Stimulated activated CD8-positive, alpha-beta memory T cell treated with anti-CD3 and anti-CD28 coated beads, Interleukin-7, amount 100 ng/mL, for 48 hours (primary cell): ENCODE data around the gene WDR13.
"Not testable (repeated sequence)": the region's sequence is repeated elsewhere in the genome, so short reads cannot be mapped to it uniquely, and the experiment has no call there.

ENCODE experiments used
- DNase-seq, 2 donors: peaks; one replicate each; pipeline ENCODE4 v3.0.0-alpha.2; 2020; ENCODE audit warnings: low read depth in 1 of 2; ENCODE audit errors: extremely low read depth in 1 of 2

The WDR13 gene

GRCh38 chrX:48597353-48598264 is at the start of gene WDR13:
Gene WDR13, plus strand, starts transcription at chrX:48597492. Its CDS starts 505 bp downstream, at chrX:48597997.
- peak; percentile 78 to 83 for DNase-seq

DNA sequence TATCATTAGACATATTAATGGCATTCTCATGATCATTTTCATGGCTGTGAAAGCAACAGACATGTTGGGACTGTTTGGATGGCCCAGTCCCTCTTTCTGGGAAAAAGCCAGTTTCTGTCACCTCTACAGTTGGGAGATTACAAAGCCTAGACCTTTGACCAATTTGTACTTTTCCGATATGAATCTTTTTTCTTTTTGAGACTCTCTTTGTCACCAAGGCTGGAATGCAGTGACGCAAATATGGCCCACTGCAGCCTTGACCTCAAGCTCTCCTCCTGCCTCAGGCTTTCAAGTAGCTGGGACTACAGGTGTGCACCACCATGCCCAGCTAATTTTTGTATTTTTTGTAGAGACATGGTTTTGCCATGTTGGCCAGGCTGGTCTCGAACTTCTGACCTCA is 48.4 kb upstream of the WDR13 start:
- no peak for DNase-seq

DNA sequence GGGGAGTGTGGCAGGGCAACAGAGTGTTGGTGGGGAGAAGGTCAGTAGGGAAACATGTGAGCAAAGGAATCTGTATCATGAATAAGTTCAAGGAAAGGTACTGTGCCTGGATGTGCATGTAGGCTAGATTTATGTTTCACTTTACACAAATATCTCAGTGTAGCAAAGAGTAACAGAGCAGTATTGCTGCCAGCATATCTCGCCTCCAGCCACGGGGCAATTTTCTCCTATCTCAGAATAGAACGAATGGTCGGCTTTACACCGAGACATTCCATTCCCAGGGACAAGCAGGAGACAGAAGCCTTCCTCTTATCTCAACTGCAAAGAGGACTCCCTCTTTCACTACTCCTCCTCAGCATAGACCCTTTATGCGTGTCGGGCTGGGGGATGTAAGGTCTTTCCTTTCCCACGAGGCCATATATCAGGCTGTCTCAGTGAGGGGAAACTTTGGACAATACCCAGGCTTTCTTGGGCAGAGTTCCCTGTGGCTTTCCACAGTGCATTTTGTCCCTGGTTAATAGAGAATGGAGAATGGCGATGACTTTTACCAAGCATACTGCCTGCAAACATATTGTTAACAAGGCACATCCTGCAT is 41.5 kb upstream of the WDR13 start:
- DNase-seq = not testable (repeated sequence)

DNA sequence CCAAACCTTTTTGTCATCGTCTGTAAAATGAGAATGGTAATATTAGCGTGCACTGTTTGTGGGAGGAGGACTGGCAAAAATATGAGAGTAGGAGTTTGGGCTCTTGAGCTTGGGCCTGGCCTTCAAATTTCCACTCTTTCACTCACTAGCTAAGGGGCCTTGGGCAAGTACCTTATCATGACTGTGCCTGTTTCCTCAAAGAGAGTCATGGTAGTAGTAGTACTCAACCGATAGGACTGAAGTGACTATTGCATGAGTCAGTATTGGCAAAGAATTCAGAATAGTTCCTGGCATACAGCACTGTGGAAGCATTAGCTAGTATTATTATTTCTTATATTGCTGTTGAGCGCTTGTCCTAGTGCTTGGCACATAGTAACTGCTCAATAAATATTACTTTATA is 39.0 kb upstream of the WDR13 start:
- DNase-seq = no peak

DNA sequence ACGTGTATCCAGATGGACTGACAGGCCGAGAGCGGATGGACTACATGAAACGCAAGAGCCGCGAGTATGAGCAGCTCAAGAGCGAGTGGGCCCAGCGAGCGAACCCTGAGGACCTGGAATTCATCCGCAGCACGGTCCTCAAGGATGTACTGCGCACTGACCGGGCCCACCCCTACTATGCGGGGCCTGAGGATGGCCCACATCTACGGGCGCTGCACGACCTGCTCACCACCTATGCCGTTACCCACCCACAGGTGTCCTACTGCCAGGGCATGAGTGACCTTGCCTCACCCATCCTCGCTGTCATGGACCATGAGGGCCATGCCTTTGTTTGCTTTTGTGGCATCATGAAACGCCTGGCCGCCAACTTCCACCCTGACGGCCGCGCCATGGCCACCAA is 37.7 kb upstream of the WDR13 start:
- no peak for DNase-seq

- DNase-seq = no peak
Measured at GRCh38 chrX:48560056-48560455, 37.2 kb upstream of the WDR13 start.

GRCh38 chrX:48560681-48561080 is 36.6 kb upstream of the WDR13 start:
- DNase-seq = no peak

DNA sequence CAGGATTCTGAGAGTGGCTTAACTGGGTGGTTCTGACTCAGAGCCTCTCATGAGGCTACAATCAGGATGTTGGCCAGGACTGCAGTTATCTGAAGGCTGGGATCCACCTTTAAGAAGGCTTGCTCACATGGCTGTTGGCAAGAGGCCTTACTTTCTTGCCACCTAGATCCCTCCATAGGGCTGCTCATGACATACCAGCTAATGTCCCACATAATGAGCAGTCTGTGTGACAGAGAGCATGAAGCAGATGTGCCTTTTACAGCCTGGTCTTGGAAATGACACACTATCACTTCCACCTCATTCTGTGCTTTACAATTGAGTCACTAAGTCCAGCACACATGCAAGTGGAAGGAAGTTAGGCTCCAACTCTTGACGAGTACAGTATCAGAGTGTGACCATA is 27.3 kb upstream of the WDR13 start:
- DNase-seq = no peak

GRCh38 chrX:48573690-48574269 is 23.5 kb upstream of the WDR13 start:
- DNase-seq = no peak

DNA sequence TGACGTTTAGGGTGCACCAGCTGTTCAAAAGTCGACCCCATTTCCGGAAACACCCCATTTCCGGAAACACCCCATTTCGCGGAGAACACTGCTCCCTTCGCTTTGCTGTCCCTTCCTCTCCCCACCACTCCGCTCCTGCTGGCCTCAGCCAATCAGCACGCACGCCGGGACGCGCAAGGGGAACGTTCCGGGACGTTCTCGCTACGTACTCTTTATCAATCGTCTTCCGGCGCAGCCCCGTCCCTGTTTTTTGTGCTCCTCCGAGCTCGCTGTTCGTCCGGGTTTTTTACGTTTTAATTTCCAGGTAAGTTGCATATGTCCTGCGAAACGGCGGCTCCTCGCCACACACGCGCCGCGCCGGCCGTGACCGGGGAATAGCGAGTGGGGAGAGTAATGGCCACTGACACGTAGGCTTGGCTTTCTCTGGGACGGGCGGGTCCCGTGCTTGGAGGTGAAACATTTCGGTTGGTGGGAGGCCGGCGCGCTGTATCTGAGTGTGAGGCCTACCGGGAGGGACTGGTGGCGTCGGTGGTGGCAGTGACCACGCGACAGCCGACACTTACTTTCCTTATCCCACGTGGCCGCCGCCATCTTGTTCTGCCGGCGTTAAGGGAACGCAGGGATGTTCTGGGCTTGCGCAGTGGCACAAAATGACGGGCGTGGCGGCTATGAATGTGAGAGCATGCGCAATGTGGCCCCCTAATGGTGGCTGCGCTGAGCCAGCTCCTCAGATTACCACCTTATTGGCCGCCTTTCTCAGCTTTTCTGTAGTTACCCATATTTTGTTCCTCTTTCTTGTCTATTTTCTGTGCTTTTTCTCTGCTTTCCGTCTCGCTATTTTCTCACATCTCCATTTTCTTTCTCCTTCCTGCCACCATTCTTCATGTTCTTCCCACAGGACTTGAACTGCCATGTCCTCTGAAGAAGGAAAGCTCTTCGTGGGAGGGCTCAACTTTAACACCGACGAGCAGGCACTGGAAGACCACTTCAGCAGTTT is 22.7 kb upstream of the WDR13 start, which contains the start of gene RBM3:
RBM3 (plus strand) TSS at position 215 of the 997 bp plus-strand sequence; CDS start at position 912, 697 bp downstream.
- peak; percentile 81 to 90 for DNase-seq

DNA sequence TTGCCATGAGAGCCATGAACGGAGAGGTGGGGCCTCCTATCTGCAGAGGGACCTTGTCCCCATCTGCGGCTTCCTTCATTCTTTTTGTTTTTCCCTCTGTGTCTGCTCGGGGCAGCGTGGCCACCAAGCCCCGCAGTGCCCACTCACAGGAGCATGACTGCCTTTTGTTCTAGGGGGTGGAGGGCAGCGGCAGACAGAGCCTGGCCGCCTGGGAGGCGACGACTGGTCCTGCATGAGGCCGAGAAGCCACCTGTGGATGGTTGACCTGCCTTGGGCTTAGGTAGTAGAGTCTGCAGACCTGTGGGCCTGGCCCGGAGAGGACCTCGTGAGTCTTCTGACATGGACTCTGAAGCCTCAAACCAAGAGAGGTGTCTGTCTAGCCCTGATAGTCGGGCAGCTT is 21.6 kb upstream of the WDR13 start:
- no peak for DNase-seq

GRCh38 chrX:48576108-48576507 is 21.2 kb upstream of the WDR13 start:
- DNase-seq = no peak

DNA sequence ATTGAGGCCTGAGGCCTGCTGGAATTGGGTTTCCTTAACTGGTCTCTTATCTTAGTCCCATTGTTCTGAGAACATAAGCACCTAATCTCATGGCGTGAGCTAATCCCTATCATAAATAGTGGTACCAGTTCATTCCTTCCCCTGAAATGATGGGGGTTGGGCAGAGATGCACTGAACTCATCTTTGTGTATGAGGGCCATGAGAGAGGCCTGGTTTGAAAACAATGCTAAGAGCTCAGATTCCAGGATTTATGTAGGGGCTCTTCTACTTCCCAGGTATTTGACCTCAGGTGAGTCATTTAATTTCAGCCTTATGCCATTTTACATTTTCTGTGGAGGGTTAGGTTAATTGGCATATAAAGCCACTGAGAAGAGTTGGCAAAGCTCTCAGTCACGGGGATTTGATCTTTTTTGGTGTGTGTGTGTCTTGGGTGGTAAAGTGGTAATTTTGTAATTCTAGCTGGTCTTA is 18.6 kb upstream of the WDR13 start:
- DNase-seq = no peak

DNA sequence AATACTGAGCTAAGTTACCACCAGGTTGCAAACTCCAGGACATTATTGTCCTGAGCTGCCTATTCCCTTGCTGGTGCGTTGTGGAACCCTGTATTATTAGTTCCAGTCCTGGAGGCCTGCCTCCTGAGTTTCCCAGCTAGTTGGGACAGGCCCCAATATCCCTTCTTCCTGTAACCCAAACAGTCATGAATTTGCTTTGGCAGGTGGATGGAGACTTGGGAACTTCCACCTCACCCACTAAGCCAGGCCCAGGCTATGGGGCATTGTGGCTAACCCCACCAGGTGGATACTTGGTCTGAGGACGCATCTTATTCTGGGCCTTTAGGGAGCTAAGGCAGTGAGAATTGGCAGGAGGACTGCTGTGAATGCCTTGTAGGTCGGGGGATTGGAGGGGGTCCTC is 18.0 kb upstream of the WDR13 start:
- DNase-seq = no peak

- no peak for DNase-seq
Measured at GRCh38 chrX:48580662-48581061, 16.6 kb upstream of the WDR13 start.

DNA sequence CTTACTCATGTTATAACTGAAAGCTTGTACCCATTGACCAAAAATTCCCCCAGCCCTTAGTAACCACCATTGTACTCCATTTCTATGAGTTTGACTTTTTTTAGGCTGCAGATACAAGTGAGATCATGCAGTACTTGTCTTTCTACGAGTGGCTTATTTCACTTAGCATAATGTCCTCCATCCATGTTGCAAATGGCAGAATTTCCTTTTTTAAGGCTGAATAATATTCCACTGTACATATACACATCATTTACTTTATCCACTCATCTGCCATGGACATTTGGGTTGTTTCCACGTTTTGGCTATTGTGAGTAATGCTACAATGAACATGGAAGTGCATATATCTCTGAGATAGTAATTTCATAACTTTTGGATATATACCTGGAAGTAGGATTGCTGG is 12.6 kb upstream of the WDR13 start:
- no peak for DNase-seq

- no peak for DNase-seq
Measured at GRCh38 chrX:48589482-48590162, 7.7 kb upstream of the WDR13 start.

DNA sequence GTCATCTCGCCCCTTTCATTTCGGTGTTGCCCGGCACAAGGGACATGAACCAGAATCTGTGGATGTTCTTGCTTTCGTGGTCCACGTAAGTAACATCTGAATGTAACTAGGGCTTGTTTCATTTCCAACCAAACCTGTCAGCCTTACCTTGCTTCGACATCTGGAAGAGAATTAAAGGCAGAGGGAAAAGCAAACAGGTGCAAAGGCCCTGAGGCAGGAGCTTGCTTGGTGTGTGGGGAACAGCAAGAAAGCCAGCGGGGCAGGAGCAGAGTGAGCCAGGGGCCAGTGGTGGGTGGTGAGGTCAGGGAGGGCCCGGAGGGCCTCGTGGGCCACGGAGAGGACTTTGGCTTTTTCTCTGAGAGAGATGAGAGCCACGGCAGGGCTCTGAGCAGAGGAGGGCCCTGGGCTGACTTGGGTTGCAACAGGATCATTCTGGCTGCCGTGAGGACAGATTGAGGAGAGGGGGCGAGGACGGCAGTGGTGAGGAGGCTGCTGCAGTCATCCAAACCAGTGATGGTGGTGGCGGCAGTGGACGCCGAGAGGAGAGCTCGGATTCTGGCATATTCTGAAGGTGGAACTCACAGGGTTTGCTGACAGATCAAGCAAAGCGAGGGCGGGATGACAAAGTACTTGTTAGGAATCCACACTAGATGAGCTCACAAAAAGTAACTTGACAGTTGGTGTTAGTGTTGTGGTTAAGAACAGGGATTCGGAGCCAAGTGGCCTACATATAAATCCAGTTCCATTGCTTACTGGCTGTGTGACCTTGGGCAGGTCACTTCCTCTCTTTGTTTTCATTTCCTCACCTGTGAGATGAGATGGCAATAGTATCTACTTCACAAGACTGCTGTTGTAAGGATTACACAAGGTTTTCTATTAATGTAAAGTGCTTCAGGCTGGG is 6.8 kb upstream of the WDR13 start:
- DNase-seq = no peak

DNA sequence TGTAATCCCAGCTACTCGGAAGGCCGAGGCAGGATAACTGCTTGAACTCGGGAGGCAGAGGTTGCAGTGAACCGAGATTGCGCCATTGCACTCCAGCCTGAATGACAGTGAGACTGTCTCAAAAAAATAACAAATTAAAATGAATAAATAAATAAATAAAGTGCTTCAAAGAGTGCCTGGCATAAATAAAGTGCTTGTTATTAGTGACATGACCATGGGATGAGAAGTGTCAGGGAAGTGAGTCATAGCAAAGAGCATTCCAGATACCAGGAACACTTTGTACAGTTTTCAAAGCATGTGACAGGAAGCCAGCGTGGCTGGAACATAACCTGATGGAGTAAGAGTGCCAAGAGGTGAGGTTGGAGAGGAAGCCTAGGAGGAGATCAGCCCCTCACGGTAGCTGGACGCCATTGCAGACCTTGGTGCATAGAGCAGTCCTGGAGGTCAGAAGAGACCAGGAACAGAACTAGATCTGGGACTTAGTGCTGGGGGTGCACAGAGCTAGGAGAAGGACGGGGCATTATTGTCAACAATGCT is 6.0 kb upstream of the WDR13 start:
- DNase-seq = no peak
